HepG2 (cell line): ENCODE data around the gene SMARCE1. TPM values are rescaled to one million over a fixed set of nuclear protein-coding genes. Genes with fewer than 3 reads are reported as not detected.

ENCODE experiments used
- CENPX ChIP-seq: sonication (generic); formaldehyde crosslinking; IDR thresholded peaks from 2 replicates; pipeline ENCODE4 v1.9.0; 2021; ENCODE audit warnings: mild to moderate bottlenecking, missing genetic modification reagents, moderate library complexity
- GATAD2A ChIP-seq: IDR thresholded peaks from 2 replicates; pipeline ENCODE4 v1.6.1; 2016
- JDP2 ChIP-seq: sonication (generic); formaldehyde crosslinking; IDR thresholded peaks from 2 replicates; pipeline ENCODE4 v1.8.1; 2022; ENCODE audit warnings: missing genetic modification reagents, borderline replicate concordance
- KLF13 ChIP-seq: sonication (generic); formaldehyde crosslinking; IDR thresholded peaks from 2 replicates; pipeline ENCODE4 v1.4.0; 2020; ENCODE audit warnings: mild to moderate bottlenecking, missing genetic modification reagents
- NR2F1 ChIP-seq, 2 experiments: fragments of 450-650 bp in 1 of 2; formaldehyde crosslinking in 1 of 2; IDR thresholded peaks; 2 replicates each; pipeline versions ENCODE4 v1.5.0 to v1.6.1; 2016 to 2020; ENCODE audit warnings: mild to moderate bottlenecking in 1 of 2, missing compliant biosample characterization in 1 of 2, missing genetic modification reagents in 1 of 2, moderate library complexity in 1 of 2
- REXO4 ChIP-seq: sonication (generic); formaldehyde crosslinking; IDR thresholded peaks from 2 replicates; pipeline ENCODE4 v1.8.0; 2022; ENCODE audit warnings: missing genetic modification reagents, mild to moderate bottlenecking, borderline replicate concordance
- SPEN ChIP-seq: sonication (generic); formaldehyde crosslinking; IDR thresholded peaks from 2 replicates; pipeline ENCODE4 v1.5.1; 2020; ENCODE audit warnings: low read depth, mild to moderate bottlenecking, missing genetic modification reagents
- ZNF383 ChIP-seq: sonication (generic); formaldehyde crosslinking; IDR thresholded peaks from 2 replicates; pipeline ENCODE4 v1.4.0; 2020; ENCODE audit warnings: missing genetic modification reagents, mild to moderate bottlenecking, borderline replicate concordance
- ZNF556 ChIP-seq: sonication (generic); formaldehyde crosslinking; IDR thresholded peaks from 2 replicates; pipeline ENCODE4 v1.4.0; 2020; ENCODE audit warnings: mild to moderate bottlenecking, missing genetic modification reagents, borderline replicate concordance
- ZNF644 ChIP-seq: IDR thresholded peaks from 2 replicates; pipeline ENCODE4 v1.6.1; 2016; ENCODE audit warnings: low read depth
- ZNF761 ChIP-seq: sonication (generic); formaldehyde crosslinking; conservative IDR thresholded peaks from 2 replicates; pipeline ENCODE4 v1.4.0; 2020; ENCODE audit warnings: mild to moderate bottlenecking, missing genetic modification reagents
- ZSCAN25 ChIP-seq: sonication (generic); formaldehyde crosslinking; IDR thresholded peaks from 2 replicates; pipeline ENCODE4 v1.8.0; 2022; ENCODE audit warnings: mild to moderate bottlenecking, missing genetic modification reagents
- polyA plus RNA-seq, 8 experiments: library from polyadenylated mRNA; depleted of rRNA in 3 of 8; stranded (reverse) in 7 of 8; unstranded in 1 of 8; fragments of >200 nt; fragmentation: Illumina TruSeq in 4 of 8; extraction: Trizol in 4 of 8; gene quantifications; 2 replicates each; pipeline versions ENCODE4 v1.2.1 to v1.2.3, GENCODE V29; 2011 to 2016; ENCODE audit warnings: low read depth in 4 of 8, missing spikeins in 1 of 8, mixed read lengths in 1 of 8; ENCODE audit not compliant: insufficient read depth in 1 of 8
- total RNA-seq, 5 experiments: library from RNA; depleted of rRNA; stranded (reverse); fragments of >200 nt; fragmentation: Illumina TruSeq; extraction: Trizol; gene quantifications; 2 replicates each; pipeline ENCODE4 v1.2.3, GENCODE V29; 2016; ENCODE audit warnings: low read depth in 1 of 5
- TF ChIP-seq, protein P1 (sequence below): sonication (generic); formaldehyde crosslinking; IDR thresholded peaks from 2 replicates; pipeline ENCODE4 v1.5.0; 2020; ENCODE audit warnings: mild to moderate bottlenecking, missing genetic modification reagents, borderline replicate concordance
- TF ChIP-seq, protein P2 (sequence below): sonication (generic); formaldehyde crosslinking; IDR thresholded peaks from 2 replicates; pipeline ENCODE4 v1.8.0; 2022; ENCODE audit warnings: mild to moderate bottlenecking, missing genetic modification reagents, moderate library complexity
- TF ChIP-seq, protein P3 (sequence below): sonication (generic); formaldehyde crosslinking; IDR thresholded peaks from 2 replicates; pipeline ENCODE4 v1.9.0; 2021; ENCODE audit warnings: missing genetic modification reagents, borderline replicate concordance
- TF ChIP-seq, protein P4 (sequence below): sonication (generic); formaldehyde crosslinking; IDR thresholded peaks from 2 replicates; pipeline ENCODE4 v1.5.1; 2020; ENCODE audit warnings: mild to moderate bottlenecking, missing genetic modification reagents, borderline replicate concordance
- TF ChIP-seq, protein P5 (sequence below): sonication (generic); formaldehyde crosslinking; IDR thresholded peaks from 2 replicates; pipeline ENCODE4 v1.5.0; 2020; ENCODE audit warnings: mild to moderate bottlenecking, missing genetic modification reagents

Gene SMARCE1
- total and polyA plus RNA-seq, 2 of the 13 experiments (the other 11 are each of a cell fraction or from before 2014, with no cell fraction given), result 43.5 to 127 TPM

DNA sequence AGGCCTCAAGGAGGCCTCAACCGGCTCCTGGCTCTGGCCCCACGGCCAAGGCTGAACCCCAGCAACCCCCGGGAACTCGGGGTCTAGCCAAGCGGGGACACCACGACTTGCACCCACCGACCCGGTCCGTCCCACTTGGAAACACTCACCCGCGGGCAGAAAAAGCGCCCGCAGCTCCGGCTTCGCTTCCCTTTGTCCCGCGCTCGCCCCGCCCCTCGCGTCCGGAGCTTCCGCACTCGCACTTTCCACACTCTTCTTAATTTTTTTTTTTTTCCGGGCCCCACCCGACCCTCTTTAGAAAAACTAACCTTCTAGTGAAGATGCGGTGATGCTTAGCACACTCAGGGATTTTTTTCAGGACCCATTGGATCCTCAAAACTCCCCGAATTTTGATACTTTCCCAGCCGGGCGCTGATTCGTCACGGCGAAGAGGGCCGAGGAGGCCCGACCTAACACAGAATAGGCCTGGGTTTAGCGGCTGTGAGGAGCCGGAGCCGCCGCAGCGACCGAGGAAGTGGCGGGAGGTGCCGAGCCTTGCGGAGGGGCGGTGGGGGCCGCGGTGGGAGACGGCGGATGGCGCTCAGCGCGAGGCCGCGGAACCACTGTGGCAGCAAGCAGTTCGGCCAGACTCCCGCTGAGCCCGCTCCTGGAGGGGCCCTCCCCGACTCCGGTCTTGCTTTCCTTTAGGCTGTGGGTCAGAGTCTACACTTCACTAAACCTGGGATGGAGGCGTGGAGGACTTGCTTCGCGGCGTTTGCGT lies at the start of gene SMARCE1 (continued):
- TF ChIP-seq, protein P1, sequence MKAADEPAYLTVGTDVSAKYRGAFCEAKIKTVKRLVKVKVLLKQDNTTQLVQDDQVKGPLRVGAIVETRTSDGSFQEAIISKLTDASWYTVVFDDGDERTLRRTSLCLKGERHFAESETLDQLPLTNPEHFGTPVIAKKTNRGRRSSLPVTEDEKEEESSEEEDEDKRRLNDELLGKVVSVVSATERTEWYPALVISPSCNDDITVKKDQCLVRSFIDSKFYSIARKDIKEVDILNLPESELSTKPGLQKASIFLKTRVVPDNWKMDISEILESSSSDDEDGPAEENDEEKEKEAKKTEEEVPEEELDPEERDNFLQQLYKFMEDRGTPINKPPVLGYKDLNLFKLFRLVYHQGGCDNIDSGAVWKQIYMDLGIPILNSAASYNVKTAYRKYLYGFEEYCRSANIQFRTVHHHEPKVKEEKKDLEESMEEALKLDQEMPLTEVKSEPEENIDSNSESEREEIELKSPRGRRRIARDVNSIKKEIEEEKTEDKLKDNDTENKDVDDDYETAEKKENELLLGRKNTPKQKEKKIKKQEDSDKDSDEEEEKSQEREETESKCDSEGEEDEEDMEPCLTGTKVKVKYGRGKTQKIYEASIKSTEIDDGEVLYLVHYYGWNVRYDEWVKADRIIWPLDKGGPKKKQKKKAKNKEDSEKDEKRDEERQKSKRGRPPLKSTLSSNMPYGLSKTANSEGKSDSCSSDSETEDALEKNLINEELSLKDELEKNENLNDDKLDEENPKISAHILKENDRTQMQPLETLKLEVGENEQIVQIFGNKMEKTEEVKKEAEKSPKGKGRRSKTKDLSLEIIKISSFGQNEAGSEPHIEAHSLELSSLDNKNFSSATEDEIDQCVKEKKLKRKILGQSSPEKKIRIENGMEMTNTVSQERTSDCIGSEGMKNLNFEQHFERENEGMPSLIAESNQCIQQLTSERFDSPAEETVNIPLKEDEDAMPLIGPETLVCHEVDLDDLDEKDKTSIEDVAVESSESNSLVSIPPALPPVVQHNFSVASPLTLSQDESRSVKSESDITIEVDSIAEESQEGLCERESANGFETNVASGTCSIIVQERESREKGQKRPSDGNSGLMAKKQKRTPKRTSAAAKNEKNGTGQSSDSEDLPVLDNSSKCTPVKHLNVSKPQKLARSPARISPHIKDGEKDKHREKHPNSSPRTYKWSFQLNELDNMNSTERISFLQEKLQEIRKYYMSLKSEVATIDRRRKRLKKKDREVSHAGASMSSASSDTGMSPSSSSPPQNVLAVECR (CRISPR knock-in tag), result peak; percentile 72; the same call in 1 of the 2 replicates
- TF ChIP-seq ZNF556 (CRISPR knock-in tag) (peak; percentile 64; the same call in 1 of the 2 replicates), SPEN (CRISPR knock-in tag) (peak; percentile 93), ZNF383 (CRISPR knock-in tag) (peak; percentile 63; the same call in 1 of the 2 replicates), KLF13 (peak; percentile 80; the same call in 1 of the 2 replicates), GATAD2A (no peak), ZNF644 (CRISPR knock-in tag) (no peak), JDP2 (CRISPR knock-in tag) (no peak), CENPX (CRISPR knock-in tag) (no peak), NR2F1 (CRISPR knock-in tag; IDR thresholded peaks at IDR 0.05) (peak in 1 of 2 experiments; percentile 14; a peak in 1 of 4 replicates), ZSCAN25 (CRISPR knock-in tag) (0 out of 2 replicates have a peak, but pooled peaks have one; percentile 44), ZNF761 (CRISPR knock-in tag) (0 out of 2 replicates have a peak, but pooled peaks have one; percentile 4), REXO4 (CRISPR knock-in tag) (no peak)
- TF ChIP-seq, protein P2, sequence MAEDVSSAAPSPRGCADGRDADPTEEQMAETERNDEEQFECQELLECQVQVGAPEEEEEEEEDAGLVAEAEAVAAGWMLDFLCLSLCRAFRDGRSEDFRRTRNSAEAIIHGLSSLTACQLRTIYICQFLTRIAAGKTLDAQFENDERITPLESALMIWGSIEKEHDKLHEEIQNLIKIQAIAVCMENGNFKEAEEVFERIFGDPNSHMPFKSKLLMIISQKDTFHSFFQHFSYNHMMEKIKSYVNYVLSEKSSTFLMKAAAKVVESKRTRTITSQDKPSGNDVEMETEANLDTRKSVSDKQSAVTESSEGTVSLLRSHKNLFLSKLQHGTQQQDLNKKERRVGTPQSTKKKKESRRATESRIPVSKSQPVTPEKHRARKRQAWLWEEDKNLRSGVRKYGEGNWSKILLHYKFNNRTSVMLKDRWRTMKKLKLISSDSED (CRISPR knock-in tag), result 0 out of 2 replicates have a peak, but pooled peaks have one; percentile 9
- TF ChIP-seq, protein P3, sequence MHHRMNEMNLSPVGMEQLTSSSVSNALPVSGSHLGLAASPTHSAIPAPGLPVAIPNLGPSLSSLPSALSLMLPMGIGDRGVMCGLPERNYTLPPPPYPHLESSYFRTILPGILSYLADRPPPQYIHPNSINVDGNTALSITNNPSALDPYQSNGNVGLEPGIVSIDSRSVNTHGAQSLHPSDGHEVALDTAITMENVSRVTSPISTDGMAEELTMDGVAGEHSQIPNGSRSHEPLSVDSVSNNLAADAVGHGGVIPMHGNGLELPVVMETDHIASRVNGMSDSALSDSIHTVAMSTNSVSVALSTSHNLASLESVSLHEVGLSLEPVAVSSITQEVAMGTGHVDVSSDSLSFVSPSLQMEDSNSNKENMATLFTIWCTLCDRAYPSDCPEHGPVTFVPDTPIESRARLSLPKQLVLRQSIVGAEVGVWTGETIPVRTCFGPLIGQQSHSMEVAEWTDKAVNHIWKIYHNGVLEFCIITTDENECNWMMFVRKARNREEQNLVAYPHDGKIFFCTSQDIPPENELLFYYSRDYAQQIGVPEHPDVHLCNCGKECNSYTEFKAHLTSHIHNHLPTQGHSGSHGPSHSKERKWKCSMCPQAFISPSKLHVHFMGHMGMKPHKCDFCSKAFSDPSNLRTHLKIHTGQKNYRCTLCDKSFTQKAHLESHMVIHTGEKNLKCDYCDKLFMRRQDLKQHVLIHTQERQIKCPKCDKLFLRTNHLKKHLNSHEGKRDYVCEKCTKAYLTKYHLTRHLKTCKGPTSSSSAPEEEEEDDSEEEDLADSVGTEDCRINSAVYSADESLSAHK, result no peak; the same call in 1 of the 2 replicates
- TF ChIP-seq, protein P4, sequence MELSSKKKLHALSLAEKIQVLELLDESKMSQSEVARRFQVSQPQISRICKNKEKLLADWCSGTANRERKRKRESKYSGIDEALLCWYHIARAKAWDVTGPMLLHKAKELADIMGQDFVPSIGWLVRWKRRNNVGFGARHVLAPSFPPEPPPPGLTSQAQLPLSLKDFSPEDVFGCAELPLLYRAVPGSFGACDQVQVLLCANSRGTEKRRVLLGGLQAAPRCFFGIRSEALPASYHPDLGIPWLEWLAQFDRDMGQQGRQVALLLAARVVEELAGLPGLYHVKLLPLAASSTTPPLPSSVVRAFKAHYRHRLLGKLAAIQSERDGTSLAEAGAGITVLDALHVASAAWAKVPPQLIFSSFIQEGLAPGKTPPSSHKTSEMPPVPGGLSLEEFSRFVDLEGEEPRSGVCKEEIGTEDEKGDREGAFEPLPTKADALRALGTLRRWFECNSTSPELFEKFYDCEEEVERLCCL (CRISPR knock-in tag), result no peak
- TF ChIP-seq, protein P5, sequence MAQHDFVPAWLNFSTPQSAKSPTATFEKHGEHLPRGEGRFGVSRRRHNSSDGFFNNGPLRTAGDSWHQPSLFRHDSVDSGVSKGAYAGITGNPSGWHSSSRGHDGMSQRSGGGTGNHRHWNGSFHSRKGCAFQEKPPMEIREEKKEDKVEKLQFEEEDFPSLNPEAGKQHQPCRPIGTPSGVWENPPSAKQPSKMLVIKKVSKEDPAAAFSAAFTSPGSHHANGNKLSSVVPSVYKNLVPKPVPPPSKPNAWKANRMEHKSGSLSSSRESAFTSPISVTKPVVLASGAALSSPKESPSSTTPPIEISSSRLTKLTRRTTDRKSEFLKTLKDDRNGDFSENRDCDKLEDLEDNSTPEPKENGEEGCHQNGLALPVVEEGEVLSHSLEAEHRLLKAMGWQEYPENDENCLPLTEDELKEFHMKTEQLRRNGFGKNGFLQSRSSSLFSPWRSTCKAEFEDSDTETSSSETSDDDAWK (CRISPR knock-in tag), result no peak
